22Rv1 (cell line): ENCODE measurements around the gene PRSS36.

Experiments
- H3K27ac ChIP-seq: fragments of 450-650 bp; 2 replicates; pipeline ENCODE4 v1.5.1; 2017
- ZFX ChIP-seq: fragments of 450-650 bp; IDR thresholded peaks from 2 replicates; pipeline ENCODE4 v1.6.1; 2017; ENCODE audit warnings: antibody characterized with exemption, borderline replicate concordance
- TF ChIP-seq, protein P1 (sequence below): fragments of 450-650 bp; IDR thresholded peaks from 2 replicates; pipeline ENCODE4 v1.5.1; 2017; ENCODE audit warnings: mild to moderate bottlenecking

PRSS36 gene

DNA sequence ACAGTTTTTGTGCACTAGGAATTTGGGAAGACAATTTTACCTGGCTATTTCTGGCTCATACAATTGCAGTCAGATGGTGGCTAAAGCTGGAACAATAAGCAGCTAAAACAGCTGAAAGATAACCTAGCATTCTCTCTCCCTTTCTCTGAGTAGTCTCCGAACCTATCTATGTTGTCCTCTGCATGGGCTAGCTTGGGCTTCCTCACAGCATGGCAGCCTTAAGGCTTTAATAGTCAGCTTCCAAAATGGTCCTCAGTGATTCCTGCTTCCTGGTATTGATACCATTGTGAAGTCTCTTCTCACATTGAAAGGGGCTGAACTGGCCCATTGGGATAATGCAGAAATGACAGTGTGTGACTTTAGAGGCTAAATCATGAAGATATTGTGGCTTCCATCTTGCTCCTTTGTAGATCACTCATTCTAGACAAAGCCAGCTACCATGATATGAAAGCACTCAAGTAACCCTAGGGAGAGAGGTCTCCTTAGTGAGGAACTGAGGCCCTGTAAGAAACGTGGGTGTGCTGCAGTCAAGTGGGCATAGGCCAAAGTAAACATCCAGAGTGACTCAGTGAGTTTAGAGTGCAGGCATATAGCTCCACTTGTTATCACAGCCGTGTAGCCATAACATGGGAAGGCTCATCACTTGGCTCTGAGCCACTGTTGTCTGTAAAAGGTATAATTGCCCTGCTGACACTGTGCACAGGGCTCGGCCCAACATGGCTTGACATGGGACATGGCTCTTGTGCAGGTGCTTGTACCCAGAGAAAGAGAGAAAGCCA, 49.8 kb downstream of the PRSS36 start:
- TF ChIP-seq ZFX = no peak
- TF ChIP-seq, protein P1, sequence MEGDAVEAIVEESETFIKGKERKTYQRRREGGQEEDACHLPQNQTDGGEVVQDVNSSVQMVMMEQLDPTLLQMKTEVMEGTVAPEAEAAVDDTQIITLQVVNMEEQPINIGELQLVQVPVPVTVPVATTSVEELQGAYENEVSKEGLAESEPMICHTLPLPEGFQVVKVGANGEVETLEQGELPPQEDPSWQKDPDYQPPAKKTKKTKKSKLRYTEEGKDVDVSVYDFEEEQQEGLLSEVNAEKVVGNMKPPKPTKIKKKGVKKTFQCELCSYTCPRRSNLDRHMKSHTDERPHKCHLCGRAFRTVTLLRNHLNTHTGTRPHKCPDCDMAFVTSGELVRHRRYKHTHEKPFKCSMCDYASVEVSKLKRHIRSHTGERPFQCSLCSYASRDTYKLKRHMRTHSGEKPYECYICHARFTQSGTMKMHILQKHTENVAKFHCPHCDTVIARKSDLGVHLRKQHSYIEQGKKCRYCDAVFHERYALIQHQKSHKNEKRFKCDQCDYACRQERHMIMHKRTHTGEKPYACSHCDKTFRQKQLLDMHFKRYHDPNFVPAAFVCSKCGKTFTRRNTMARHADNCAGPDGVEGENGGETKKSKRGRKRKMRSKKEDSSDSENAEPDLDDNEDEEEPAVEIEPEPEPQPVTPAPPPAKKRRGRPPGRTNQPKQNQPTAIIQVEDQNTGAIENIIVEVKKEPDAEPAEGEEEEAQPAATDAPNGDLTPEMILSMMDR = no peak
- H3K27ac ChIP-seq = no peak overlapping the region

DNA sequence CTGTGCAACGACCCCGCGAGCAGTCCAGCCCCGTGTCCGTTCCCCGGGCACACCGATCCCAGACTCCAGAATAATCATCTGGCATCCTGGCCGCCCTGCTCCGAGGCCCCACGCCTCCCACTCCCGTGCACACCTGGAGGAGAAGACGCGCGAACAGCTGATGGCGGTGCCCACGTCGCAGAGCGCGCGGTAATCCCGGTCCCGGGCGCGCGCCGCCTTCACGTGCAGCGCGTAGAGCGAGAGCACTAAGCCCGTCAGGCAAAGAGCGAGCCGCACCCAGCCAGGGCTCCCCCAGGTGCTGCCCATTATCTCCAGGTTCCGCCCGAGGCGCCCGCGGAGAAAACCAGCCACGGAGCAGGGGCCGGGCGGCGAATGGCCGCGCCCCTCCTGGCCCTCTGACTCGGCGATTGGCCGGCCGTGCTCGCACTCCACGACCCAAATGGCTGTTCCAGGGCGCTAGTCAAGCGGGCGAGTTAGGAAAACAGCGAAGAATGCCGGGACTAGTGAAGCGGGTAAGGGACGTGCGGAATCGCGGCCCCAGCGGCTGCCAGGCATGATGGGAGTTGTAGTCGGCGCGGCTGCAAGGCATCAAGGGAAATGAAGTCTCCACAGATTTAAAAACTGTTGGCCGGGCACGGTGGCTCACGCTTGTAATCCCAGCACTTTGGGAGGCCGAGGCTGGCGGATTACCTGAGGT, 55.3 kb downstream of the PRSS36 start, which contains the start of gene VKORC1:
Gene VKORC1 (minus strand): TSS at position 374 of the 697 bp plus-strand sequence. CDS start 68 bp downstream, at position 306.
- TF ChIP-seq ZFX = no peak
- TF ChIP-seq, protein P1 = no peak

GRCh38 chr16:31094088-31094423, 55.8 kb downstream of the PRSS36 start:
- TF ChIP-seq, protein P1 = no peak
- no peak for TF ChIP-seq ZFX
- peak overlapping the region; percentile 95 for H3K27ac ChIP-seq

More for the DNA sequence above, 55.3 kb downstream of the PRSS36 start, which contains the start of gene VKORC1:
- peak within 1 kb of the TSS; percentile 95 for H3K27ac ChIP-seq

- TF ChIP-seq, protein P1 = no peak
- TF ChIP-seq ZFX = no peak
- peak overlapping the region; percentile 95 for H3K27ac ChIP-seq
These were observed 56.6 kb downstream of the PRSS36 start for GRCh38 chr16:31093132-31093703.

GRCh38 chr16:31092330-31092729, 57.5 kb downstream of the PRSS36 start:
- H3K27ac ChIP-seq = no peak overlapping the region
- no peak for TF ChIP-seq ZFX
- TF ChIP-seq, protein P1 = no peak

DNA sequence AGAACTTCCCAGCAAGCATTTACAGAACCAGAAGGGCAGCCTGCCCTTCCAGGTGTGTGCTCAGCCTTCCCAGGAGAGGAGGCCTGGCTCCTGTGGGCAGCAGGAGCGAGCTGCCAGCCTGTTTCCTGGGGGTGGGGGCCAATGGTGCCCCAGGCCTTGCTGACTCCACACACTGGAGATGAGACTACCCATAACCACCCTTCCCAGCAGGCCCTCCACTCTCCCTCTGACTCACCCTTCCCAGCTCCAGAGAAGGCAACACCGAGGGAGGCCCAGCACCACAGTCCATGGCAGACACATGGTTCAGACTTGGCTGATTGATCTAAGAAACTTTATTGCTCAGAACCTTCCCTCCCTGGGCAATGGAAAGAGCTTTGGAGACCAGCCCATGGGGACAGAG, 59.3 kb downstream of the PRSS36 start:
- TF ChIP-seq, protein P1 = no peak
- TF ChIP-seq ZFX = no peak
- no peak overlapping the region for H3K27ac ChIP-seq
